Endothelial cell (in vitro differentiated cells): ENCODE results near the gene CCDC171. TPM values are rescaled to one million over a fixed set of nuclear protein-coding genes. Genes with fewer than 3 reads are reported as not detected.

Experiments
- DNase-seq: peaks from one replicate; pipeline ENCODE4 v3.0.0; 2021; ENCODE audit warnings: low spot score
- H3K27ac Mint-ChIP-seq: one replicate; pipeline ENCODE4 v1.8.0; 2021; ENCODE audit warnings: mixed read lengths, inconsistent platforms; ENCODE audit not compliant: unreplicated experiment
- H3K27me3 Mint-ChIP-seq: one replicate; pipeline ENCODE4 v1.8.0; 2021; ENCODE audit warnings: mild to moderate bottlenecking, moderate library complexity, mixed read lengths, inconsistent platforms; ENCODE audit not compliant: unreplicated experiment
- H3K36me3 Mint-ChIP-seq: one replicate; pipeline ENCODE4 v1.8.0; 2021; ENCODE audit warnings: mild to moderate bottlenecking, low read depth, mixed read lengths, inconsistent platforms; ENCODE audit not compliant: unreplicated experiment
- H3K4me1 Mint-ChIP-seq: one replicate; pipeline ENCODE4 v1.8.0; 2021; ENCODE audit warnings: mild to moderate bottlenecking, mixed read lengths, inconsistent platforms; ENCODE audit not compliant: unreplicated experiment
- H3K4me3 Mint-ChIP-seq: one replicate; pipeline ENCODE4 v1.8.0; 2021; ENCODE audit warnings: mild to moderate bottlenecking, mixed read lengths, inconsistent platforms; ENCODE audit not compliant: unreplicated experiment
- H3K9me3 Mint-ChIP-seq: one replicate; pipeline ENCODE4 v1.8.0; 2021; ENCODE audit warnings: mixed read lengths, inconsistent platforms; ENCODE audit not compliant: unreplicated experiment
- total RNA-seq: library from RNA; stranded (reverse); fragmentation: NEBNext Ultra II Directional; extraction: Animal tissue kit (Norgen Biotek cat#: 25700); gene quantifications from one replicate; pipeline ENCODE4 v1.2.1, GENCODE V29; 2021; ENCODE audit not compliant: unreplicated experiment
- TF ChIP-seq, protein P1 (sequence below): fragments of 200-600 bp; sonication (generic); IDR thresholded peaks from one replicate; pipeline ENCODE4 v1.5.0; 2021; ENCODE audit warnings: antibody characterized with exemption; ENCODE audit not compliant: unreplicated experiment

The CCDC171 gene
- total RNA-seq, 1 donor from 2014 or later = 6.5 TPM

DNA sequence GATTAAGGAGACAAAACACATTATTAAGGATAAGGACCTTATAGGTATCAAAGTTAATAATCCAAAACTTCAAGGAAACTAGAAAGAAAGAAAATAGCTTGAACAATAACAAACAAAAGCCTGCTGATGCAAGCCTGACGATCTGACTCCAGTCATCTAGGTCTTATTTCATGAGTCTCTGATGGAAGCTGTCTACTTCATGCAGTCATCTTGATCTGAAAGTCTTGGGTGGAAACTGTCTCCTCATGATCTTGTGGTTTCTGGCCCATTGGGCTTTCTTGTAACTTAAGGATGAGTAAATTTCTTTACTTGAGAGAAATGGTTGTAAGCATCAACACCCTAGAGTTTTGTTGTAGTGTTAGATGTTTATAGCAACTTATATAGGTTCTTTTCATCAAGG lies 21.5 kb upstream of the CCDC171 start:
- Mint-ChIP-seq H3K36me3 (no peaks in the 10 kb centered on the region), H3K27ac (no peak overlapping the region), H3K4me3 (no peak overlapping the region), H3K9me3 (no peaks in the 10 kb centered on the region), H3K4me1 (no peaks in the 10 kb centered on the region), H3K27me3 (no peaks in the 10 kb centered on the region)
- TF ChIP-seq, protein P1, sequence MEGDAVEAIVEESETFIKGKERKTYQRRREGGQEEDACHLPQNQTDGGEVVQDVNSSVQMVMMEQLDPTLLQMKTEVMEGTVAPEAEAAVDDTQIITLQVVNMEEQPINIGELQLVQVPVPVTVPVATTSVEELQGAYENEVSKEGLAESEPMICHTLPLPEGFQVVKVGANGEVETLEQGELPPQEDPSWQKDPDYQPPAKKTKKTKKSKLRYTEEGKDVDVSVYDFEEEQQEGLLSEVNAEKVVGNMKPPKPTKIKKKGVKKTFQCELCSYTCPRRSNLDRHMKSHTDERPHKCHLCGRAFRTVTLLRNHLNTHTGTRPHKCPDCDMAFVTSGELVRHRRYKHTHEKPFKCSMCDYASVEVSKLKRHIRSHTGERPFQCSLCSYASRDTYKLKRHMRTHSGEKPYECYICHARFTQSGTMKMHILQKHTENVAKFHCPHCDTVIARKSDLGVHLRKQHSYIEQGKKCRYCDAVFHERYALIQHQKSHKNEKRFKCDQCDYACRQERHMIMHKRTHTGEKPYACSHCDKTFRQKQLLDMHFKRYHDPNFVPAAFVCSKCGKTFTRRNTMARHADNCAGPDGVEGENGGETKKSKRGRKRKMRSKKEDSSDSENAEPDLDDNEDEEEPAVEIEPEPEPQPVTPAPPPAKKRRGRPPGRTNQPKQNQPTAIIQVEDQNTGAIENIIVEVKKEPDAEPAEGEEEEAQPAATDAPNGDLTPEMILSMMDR = no peak
- no peak for DNase-seq

DNA sequence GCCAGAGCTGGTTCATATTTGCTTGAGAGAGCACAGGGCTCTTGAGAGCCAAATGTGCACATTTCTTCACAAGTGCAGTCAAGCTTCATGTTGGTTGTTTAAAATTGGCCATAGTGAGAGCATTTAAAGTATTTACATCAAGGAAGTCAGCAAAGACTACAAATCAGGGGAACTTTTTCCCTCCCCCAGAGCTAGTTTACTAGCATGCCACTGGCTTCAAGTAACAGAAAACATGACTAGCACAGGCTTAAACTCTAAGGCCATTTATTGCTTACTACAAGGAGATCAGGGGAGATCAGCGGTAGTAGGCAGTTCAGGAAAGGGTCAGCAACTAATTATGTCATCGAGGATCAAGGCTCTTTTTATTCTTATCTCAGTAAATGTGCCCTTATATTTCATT lies 11.0 kb upstream of the CCDC171 start:
- Mint-ChIP-seq H3K27me3 (no peaks in the 10 kb centered on the region), H3K4me1 (no peaks in the 10 kb centered on the region), H3K9me3 (no peaks in the 10 kb centered on the region), H3K36me3 (no peaks in the 10 kb centered on the region), H3K27ac (no peak overlapping the region), H3K4me3 (no peak overlapping the region)
- no peak for DNase-seq
- TF ChIP-seq, protein P1 = no peak

DNA sequence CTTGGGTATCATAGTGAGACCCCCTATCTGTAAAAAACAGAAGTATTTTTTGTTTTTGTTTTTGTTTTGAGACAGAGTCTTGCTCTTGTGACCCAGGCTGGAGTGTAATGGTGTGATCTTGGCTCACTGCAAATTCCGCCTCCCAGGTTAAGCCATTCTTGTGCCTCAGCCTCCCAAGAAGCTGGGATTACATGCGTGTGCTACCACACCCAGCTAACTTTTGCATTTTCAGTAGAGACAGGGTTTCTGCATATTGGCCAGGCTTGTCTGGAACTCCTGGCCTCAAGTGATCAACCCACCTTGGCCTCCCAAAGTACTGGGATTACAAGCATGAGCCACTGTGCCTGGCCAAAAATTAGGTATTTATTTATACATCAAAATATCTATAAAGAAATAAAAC lies 10.2 kb upstream of the CCDC171 start:
- no peaks in the 10 kb centered on the region for H3K4me1 Mint-ChIP-seq
- H3K4me3 Mint-ChIP-seq = no peak overlapping the region
- no peak for DNase-seq
- TF ChIP-seq, protein P1 = no peak
- no peaks in the 10 kb centered on the region for H3K9me3 Mint-ChIP-seq
- H3K27me3 Mint-ChIP-seq = no peaks in the 10 kb centered on the region
- H3K36me3 Mint-ChIP-seq = no peaks in the 10 kb centered on the region
- no peak overlapping the region for H3K27ac Mint-ChIP-seq

DNA sequence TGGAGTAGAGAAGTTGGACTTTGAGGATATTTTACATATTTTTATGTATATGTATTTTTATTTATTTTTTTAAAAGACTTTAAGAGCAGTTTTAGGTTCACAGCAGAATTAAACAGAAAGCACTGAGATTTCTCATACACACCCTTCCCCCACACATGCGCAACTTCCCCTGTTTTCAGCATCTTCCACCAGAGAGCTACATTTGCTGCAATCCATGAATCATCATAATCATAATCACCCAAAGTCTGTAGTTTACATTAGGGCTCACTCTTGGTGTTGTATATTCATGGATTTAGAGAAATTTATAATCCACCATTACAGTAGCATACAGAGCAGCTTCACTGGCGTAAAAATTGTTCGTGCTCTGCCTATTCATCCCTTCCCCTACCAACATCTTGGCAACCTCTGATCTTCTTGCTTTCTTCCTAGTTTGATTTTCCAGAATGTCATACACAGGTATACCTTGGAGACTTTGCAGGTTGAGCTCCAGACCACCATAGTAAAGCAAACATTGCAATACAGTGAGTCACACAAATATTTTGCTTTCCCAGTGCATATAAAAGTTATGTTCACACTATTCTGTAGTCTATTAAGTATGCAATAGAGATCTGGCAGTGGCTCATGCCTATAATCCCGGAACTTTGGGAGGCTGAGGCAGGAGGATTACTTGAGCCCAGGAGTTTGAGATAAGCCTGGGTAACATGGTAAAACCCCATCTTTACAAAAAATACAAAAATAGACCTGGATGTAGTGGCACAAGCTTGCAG lies 9.6 kb upstream of the CCDC171 start:
- H3K27ac Mint-ChIP-seq = no peak overlapping the region
- no peaks in the 10 kb centered on the region for H3K4me1 Mint-ChIP-seq
- DNase-seq = no peak
- no peaks in the 10 kb centered on the region for H3K36me3 Mint-ChIP-seq
- H3K4me3 Mint-ChIP-seq = no peak overlapping the region
- no peaks in the 10 kb centered on the region for H3K9me3 Mint-ChIP-seq
- TF ChIP-seq, protein P1 = no peak
- no peaks in the 10 kb centered on the region for H3K27me3 Mint-ChIP-seq

DNA sequence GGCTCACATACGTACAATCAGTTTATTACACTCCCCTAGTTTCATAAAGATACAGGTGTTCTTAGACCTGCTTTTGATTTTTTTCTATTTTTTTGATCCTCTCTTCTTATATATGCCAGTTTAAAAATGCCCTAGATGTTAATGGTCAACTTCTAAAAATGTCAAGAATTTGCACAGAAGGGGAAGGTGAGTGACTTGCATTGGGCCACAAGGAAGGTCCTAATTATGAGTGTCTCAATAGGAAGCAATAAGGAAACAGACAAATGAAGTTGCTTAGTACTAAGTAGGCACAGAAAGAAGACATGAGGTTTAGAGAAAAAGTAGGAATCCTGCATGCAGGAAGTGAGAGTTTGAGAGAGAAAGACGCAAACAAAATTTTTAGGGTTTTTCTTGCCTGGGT lies 3.2 kb upstream of the CCDC171 start:
- H3K4me3 Mint-ChIP-seq = no peak overlapping the region
- H3K27me3 Mint-ChIP-seq = peaks cover 6% of the 10 kb centered on the region
- no peak overlapping the region for H3K27ac Mint-ChIP-seq
- H3K9me3 Mint-ChIP-seq = no peaks in the 10 kb centered on the region
- H3K4me1 Mint-ChIP-seq = peaks cover 24% of the 10 kb centered on the region
- peaks cover 5% of the 10 kb centered on the region for H3K36me3 Mint-ChIP-seq
- TF ChIP-seq, protein P1 = no peak
- DNase-seq = no peak
